T-helper 22 cell (primary cell): Measurements from ENCODE around the gene DCLRE1B.

Experiments
- DNase-seq: peaks from one replicate; pipeline ENCODE4 v3.0.0-alpha.2; 2020; ENCODE audit warnings: low read depth

Gene DCLRE1B

DNA sequence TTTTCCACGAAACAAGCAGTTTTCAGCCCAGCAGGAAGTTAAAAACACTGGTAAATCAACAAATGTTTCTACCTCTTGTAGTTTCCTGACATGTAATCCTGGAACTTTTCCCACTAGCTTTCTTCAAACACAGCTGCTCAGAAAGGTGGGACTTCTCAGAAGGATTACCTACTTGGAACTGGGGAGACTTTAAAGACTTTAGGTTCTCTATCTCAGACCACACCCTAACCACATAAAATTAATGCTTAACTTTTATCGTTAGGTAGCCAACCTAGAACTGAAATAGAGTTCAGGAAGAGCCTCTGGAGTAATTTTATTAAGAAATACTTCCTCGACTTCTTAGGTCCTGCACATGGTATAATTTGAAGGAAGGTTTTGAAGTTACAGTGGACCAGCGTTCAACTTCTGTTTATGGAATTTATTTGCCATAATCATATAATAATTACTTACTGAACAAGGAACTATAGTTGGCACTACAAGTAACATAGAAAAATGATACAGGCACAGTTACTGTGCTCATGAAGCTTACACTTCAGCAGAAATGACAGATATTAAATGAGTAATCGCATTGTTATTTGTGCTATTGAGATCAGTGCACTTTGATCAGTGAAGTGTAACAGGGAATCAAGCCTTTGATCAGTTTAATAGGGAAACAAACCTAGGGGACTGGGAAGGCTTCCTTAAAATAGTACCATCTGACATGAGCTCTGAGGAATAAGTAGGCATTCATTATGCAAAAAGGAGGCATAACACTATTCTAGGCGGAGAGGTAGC, 17.5 kb upstream of the DCLRE1B start, which contains the start of gene BCL2L15:
TSS of gene BCL2L15 (minus strand) at position 180 of the 774 bp plus-strand sequence. CDS start 206 bp downstream, outside the sequence.
- no peak for DNase-seq

GRCh38 chr1:113890816-113891215, 14.3 kb upstream of the DCLRE1B start:
- no peak for DNase-seq

DNA sequence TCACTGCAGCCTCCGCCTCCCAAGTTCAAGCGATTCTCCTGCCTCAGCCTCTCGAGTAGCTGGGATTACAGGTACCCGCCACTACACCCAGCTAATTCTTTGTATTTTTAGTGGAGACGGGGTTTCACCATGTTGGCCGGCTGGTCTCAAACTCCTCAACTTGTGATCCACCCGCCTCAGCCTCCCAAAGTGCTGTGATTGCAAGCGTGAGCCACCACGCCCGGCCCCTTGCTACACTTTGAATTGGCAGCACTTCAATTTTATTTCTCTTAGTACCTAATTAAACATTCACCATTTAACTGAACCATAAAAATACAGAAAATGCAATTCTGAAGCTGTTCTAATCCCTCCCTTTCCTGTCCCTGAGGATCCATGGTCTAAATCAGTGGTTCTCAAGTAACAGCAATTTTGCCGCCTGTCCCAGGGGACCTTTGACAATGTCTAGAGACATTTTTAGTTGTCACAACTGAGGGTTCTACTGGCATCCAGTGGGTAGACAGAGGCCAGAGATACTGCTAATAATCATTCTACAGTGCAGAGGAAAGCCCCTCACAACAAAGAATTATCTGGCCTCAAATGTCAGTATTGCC, 13.4 kb upstream of the DCLRE1B start:
- DNase-seq = no peak

DNA sequence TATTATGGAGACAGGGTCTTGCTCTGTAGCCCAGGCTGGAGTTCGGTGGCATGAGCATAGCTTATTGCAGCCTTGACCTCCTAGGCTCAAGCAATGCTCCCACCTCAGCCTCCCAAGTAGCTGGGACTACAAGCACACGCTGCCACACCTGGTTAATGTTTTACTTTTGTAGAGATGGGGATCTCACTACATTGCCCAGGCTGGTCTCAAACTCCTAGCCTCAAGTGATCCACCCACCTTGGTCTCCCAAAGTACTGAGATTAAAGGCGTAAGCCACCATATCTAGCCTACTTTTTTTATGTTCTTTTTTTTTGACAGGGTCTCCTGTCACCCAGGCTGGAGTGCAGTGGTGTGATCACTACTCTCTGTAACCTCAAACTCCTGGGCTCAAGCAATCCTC, 11.9 kb upstream of the DCLRE1B start:
- DNase-seq = no peak

DNA sequence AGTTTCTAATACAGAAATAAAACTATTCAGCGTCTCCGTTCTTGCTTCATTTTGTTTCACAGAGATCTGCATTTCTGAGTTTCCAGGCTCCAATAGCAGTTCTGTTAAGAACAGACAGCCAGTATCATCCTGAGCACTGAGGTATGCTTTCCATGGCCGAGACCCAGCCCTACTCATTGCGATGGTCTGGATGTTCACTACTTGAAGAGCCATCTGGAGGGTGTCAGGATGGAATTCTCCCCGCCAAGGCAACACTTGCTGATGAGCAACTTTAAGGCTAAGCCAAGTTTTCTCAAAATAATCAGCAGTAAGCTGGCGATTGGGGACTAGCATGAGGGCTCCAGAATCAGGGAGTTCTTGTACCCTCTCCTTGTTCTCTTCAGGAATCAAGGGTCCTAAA, 10.0 kb upstream of the DCLRE1B start:
- DNase-seq = no peak

DNA sequence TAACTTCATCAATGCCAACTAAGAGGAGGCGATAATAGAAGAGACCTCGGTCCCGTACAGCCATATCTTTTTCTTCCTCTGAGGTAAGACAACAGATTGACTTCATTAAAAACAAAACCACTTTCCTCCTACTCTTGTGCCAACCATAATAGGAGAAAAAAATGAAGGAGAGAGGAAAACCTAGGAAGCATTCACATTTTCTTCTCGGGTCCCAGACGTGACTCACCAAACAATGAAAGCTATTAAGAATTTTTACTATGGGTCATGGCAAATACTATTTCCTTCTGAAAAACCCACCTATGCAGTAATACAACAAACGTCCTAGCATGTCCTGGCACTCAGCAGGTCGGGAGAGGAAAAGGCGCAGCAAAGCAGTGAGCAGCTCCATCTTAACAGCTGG, 9.2 kb upstream of the DCLRE1B start:
- no peak for DNase-seq

DNA sequence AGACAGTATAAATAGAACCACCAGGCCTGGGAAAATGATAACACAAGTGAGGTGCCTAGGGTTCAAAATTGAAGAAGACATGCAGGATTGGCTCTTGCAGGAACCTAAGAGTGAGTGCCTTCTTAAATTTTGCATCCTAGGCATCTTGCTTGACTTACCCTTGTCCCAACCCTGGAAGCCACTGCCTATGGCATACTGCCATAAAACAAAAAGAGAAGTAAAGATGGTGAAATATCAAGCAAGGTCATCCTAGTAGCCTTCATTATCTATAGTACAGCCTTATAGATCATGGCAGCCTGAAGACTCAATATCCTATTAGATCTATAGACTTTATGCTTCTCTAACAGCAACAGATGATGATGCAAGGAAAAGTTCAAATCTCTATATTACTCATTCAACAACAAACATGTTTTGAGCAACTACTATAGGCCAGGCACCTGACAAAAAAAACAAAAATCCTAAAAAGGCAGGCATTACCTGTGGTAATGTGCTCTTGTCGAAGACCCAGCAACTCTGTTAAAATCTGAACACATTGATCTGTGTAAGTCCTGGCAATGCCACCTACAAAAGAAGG, 6.8 kb upstream of the DCLRE1B start:
- no peak for DNase-seq

DNA sequence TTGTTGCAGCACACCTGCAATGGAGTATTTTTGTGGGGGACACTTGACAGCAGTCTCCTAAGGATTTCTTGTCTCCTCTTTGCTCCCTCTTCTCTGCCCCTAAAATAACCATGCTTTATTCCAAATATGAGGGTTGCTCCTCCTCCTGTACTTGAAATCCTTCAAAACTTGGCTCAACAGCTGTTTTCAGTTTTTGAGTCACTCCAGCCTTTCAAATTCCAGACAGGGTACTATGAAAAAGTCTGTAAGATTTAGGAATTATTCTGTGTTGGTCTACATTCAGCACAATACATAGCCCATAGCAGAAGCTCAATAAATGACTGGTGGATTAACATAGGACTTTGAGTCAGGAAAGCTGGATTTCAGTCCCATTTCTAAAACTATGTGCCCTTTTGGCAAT, 6.0 kb upstream of the DCLRE1B start:
- DNase-seq = no peak

DNA sequence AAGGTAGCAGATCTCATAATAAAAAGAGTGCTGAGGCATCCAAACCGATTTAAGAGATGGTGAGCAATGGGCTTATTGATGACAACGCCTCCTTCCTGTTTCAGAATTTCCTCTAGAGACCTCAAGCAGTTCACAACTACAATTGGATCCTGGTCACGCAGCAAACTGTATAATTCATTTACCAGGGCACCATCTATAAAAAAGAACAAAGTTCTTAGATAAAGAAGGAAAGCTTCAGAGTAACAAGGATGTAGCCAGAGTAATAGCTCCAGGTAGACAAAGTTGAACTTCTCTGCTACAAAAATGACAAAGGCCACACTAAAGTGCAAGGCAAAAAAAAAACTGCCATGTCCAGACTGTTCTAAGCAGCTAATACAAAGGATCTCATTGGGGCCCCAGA, 3.9 kb upstream of the DCLRE1B start:
- DNase-seq = no peak

- DNase-seq = no peak
These were observed 1.4 kb upstream of the DCLRE1B start for GRCh38 chr1:113903501-113904292.

- no peak for DNase-seq
These were observed 843 bp upstream of the DCLRE1B start for GRCh38 chr1:113904293-113904673.

GRCh38 chr1:113905435-113905861, 322 bp downstream of the DCLRE1B start:
- DNase-seq = no peak

DNA sequence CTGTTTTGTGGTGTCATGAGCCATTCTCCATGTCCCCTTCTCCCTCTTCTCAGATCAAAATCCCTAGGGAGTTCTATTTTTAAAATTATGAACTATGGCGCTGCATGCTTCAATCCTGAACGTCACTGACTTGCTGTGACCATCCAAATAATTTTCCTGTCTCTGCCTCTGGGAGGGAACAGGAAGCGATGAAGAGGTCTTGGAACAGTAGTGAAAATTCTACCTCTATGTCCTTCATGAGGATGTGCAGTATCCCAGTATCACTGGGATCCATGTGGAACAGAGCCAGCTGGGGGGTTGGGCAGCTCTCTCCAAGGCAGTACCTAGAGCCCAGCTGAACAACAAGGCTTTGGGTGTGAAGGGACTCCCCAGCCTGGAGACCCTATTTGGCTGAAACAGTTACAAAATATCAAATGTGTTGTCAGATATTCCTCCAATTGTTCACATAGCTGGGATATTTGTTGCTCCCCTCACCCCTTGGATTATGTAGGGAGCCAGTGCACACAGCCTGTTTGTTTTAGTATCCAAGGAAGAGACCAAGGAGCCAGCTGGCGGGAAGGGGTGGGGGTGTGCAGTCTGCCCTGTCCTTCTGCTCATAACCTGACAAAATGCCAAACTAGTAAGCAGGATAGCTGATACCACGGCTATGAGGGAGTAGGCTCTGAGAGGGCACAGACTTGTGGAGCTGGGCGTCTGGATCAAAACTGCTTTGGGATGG, 7.6 kb downstream of the DCLRE1B start:
- no peak for DNase-seq

GRCh38 chr1:113913312-113913668, 8.2 kb downstream of the DCLRE1B start:
- DNase-seq = no peak

- DNase-seq = no peak
These were observed 8.9 kb downstream of the DCLRE1B start for GRCh38 chr1:113913887-113914664.

- no peak for DNase-seq
These were observed 11.8 kb downstream of the DCLRE1B start for GRCh38 chr1:113916974-113917373.

DNA sequence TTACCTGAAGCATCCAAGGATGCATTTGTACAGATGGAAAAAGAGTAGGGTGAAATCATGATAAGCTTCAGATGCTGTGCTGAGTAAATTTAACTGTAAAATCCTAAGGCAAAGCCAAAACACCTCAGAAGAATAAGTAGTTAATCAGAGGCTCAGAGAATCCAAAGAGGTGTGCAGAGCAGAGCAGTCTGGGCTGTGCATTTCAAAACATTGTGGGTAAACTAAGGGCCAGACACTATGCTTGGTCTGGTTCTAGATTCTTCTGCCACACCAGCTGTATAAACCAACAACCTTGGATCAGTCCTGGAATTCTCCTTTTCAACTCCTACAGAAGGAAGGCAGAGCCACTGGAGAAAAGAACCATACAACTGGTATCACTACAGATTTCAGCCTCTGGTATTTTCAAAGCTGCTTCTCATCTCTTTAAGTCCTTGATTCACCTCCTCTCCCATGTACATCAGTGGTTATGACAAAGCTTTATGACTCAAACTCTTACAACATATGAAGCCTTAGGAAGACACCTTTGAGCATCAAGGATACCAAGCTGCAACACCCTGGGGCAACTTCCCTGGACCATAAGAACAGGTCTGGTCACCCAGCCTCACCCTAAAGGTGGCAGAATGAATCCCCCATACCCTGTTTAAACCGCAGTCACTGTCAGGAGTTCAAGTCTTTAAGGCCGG, 12.4 kb downstream of the DCLRE1B start:
- DNase-seq = no peak

DNA sequence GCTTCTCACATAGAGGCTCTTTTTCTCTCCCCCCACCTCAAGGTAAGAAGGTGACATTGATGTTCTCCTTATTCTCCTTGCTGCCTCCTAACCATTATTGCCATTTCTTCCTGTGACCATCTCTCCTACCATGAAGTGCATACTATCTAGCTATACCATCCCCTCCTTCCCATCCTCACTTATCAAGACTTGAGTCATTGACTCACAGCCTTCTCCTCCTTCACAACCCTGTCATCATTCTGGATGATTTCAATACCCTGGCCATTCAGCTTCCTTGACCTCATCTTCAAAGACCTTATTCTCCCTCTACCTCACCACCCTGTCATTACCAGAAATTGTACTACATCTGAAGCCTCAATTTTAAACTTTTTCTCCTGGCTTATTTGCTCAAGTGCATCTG, 13.1 kb downstream of the DCLRE1B start:
- no peak for DNase-seq

- DNase-seq = no peak
These were observed 17.8 kb downstream of the DCLRE1B start for GRCh38 chr1:113922957-113923356.

- no peak for DNase-seq
These were observed 19.3 kb downstream of the DCLRE1B start for GRCh38 chr1:113924473-113924872.
